ENCODE results near the gene RFC4.
"Not testable (repeated sequence)": the region's sequence is repeated elsewhere in the genome, so short reads cannot be mapped to it uniquely, and the experiment has no call there.

Gene RFC4

DNA sequence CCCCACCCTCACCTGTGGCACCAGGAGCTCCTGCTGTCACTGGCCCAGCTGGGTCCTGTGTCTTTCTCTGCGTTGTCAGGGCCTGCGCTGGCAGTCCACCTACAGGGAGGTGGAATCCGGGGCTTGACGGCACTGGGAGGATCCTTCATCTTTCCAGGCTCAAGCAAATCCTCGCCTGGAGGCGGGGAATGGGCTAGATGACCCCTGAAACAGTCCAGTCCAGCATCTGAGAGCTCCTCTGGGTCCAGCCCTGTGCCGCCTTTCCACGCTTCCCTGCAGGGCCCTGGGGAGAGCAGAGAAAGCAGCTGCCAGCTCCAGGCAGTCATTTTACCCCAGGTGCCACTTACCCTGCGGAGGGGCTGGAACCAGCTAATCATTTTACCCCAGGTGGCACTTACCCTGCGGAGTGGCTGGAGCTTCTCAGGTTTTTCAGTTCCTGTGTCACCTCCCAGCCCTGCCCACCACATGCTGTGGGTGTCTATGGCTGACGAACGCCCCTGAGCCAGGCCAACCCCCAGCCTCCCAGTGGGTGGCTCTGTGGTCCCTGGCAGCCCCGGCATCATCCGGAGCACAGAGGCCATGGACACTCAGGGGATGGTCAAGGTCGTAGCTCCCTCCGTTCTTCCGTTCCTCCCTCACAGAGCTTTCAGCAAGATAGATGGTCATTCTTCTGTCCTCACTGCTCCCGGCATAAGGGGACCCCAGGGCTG lies 18.3 kb upstream of the RFC4 start:
- DNase-seq (ENCODE audit: low spot score): no peak

DNA sequence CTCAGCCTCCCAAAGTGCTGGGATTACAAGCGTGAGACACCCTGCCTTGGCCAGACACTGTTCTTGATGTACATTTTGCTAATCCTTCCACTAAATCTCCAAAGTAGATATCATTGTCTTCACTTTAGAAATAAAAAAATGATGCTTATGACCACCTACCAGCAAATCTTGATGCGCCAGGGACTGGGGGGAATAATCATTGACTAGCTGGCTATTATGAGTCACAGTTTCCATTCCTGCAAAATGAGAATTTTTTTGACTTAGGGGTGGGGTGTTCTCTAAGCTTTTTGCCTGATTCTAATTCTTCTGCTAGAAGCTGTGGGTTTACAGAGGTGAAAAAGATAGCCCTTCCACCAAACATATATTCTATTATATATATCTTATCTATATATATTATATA lies 17.1 kb upstream of the RFC4 start:
- DNase-seq (ENCODE audit: low spot score): no peak

DNA sequence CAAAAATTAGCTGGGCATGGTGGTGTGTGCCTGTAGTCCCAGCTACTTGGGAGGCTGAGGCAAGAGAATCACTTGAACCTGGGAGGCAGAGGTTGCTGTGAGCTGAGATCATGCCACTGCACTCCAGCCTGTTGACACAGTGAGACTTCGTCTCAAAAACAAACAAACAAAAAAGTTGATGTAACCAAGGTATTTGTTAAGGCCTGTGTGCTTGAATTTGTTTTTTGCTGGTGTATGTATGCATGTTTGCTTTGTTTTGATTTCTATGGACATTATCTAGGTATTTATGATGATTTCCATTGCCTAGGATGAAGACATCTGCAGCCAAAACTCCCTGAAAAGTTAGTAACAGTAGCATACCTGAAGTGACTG lies 16.1 kb upstream of the RFC4 start:
- DNase-seq (ENCODE audit: low spot score): not testable (repeated sequence)

DNA sequence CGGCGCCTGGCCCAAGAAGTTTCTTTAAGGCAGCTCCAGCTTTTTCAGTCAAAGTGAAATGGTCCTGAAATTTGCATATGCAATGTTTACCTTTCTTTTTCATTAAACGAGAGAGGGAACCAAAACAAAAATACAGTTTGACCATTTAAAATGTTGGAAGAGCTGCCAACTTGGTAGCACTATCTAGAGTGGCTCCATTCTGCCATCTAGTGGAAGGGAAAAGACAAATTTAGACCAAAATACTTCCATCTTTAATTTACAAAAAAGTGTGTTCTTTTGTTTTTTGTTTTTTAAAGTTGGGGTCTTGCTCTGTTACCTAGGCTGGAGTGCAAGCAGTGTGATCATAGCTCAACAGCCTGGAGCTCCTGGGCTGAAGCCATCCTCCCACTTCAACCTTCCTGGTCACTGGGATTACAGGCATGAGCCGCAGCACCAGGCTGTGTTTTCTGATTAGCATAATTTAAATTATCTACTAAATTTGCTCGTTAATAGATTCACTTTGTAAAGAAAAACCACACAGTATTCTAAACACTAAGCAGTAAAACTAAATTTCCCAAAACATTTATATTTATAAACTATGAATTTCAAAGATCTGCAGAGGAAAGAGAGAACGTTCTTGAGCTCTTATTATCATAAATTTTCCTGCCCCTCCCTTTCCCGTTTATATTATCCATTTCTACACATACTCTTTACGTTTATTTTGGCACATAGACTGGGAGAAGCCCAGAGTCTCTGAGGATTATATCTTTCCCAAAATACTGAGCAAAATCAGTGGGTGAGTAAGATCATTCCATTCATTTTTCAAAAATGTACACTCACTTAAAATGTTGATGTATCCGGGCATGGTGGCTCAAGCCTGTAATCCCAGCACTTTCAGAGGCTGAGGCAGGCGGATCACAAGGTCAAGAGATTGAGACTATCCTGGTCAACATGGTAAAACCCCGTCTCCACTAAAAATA lies 15.4 kb upstream of the RFC4 start:
- peak; percentile 78 for DNase-seq (ENCODE audit: low spot score)

DNA sequence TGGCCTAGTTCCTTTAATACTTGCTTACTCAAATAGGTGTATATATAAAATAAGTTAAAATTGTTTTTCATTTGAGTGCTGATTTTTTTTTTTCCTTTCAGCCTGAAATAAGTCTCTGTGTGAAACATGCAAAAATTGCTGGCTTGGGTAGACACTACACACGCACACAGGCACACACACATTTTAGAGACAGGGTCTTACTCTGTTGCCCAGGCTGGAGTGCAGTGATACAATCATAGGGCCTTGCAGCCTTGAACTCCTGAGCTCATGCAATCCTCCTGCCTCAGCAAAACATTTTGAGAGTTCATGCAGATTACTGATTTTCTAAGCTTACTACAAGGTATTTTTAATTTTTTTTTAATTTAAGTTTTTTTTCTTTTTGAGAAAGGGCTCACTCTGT lies 12.7 kb upstream of the RFC4 start:
- no peak for DNase-seq (ENCODE audit: low spot score)

DNA sequence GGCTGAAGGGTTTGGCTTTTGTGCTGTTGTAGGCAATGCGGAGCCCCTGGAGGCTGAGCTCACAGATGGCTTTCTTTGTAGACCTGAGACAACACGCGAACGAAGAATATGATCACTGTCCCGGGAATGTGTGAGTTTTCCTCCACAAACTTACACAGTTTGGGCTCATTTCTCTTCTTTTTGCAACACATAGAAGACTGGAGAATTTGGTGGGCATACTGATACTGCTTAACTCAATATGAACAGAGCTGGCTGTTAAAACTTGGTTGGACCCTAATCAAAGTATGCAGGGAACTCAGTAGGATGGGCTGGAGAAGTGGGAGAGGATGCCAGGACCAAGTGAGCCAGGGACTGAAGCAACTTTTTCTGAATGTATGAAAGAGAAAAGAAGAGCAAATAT lies 12.2 kb upstream of the RFC4 start:
- DNase-seq (ENCODE audit: low spot score): no peak

DNA sequence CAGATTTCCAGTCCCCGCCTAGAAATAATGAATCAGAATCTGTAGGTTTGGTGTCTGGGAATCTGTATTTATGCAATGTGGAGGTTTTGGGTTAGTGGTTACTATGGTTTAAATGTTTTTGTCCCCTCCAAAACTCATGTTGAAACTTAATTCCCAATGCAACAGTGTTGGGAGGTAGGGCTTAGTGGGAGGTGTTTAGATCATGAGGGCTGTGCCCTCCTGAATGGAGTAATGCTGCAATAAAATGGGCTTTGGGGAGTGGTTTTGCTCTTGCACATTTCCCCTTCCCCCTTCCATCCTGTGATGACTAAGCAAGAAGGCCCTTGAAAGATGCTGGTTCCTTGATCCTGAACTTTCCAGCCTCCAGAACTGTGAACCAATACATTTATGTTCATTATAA lies 9.2 kb upstream of the RFC4 start:
- no peak for DNase-seq (ENCODE audit: low spot score)

DNA sequence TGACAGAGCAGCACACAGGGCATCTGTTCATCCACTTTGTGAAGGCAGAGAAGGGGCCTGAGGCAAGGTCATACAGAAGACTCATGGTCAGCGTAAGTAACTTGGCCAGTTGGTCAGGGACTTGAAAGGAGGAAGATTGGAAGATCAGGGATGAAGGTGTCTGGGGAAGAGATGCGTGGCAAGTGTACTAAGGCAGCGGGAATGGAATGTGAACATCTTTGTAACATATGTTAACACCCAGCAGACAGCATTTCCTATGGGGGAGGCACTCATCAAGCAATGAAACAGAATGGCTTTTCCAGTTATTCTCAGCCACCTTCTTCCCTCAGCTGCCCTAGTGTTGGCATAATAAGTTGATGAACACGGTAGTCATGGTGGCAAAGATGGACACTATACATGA lies 7.8 kb upstream of the RFC4 start:
- DNase-seq (ENCODE audit: low spot score): no peak

DNA sequence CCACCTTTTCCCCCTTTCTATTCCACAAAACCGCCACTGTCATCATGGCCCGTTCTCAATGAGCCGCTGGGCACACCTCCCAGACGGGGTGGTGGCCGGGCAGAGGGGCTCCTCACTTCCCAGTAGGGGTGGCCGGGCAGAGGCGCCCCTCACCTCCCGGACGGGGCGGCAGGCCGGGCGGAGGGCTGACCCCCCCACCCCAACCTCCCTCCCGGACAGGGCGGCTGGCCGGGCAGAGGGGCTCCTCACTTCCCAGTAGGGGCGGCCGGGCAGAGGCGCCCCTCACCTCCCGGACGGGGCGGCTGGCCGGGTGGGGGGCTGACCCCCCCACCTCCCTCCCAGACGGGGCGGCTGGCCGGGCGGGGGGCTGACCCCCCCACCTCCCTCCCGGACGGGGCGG lies 5.0 kb upstream of the RFC4 start:
- not testable (repeated sequence) for DNase-seq (ENCODE audit: low spot score)

DNA sequence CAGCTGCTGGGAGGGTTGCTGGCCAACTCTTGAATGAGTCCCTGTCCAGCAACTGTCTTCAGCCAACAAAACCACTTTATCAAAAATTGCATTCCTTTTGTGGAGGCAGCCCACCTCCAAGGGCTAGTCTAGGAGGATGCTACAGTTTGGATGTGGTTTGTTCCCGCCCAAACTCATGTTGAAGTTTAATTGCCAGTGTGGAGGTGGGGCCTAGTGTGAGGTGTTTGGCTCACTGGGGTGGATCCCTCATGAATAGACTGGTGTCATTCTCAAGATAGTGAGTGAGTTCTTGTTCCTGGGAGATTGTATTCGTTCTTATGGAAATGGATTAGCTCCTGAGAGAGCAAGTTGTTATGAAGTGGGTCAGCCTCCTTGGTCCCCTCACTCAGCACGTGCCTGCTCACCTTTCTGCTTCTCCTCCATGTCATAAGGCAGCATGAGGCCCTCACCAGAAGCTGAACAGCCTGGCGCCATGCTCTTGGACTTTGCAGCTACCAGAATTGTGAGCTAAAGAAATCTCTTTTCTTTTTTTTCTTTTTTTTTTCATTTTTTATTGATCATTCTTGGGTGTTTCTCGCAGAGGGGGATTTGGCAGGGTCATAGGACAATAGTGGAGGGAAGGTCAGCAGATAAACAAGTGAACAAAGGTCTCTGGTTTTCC lies 4.2 kb upstream of the RFC4 start:
- no peak for DNase-seq (ENCODE audit: low spot score)

DNA sequence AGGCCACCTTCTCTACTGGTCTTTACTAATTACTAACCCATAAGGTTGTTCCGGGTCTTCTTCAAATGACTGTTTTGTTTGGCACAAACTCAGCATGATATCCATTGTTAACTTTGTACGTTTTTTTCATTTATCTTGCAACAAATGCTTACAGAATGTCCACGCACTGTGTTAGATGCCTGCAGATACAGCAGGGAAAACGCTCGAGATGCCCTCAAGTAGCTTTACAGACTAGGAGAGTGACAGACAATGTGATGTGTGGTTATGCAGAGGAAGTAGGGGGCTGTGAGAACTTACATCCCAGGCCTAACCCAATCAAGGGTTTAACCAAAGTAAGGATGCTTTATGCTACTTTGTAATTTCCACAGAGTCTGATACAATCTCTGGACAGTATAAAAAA lies 949 bp upstream of the RFC4 start:
- DNase-seq (ENCODE audit: low spot score): no peak

DNA sequence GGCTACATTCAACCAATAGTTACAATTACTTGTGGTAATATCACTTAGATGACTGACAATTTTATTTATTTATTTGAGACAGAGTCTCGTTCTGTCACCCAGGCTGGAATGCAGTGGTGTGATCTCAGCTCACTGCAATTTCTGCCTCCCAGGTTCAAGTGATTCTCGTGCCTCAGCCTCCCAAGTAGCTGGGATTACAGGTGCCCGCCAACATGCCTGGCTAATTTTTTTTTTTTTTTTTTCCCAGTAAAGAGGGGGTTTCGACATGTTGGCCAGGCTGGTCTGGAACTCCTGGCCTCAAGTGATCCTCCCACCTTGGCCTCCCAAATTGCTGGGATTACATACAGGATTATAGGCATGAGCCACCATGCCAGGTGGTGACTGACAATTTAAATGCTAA lies 2.8 kb downstream of the RFC4 start:
- DNase-seq (ENCODE audit: low spot score): not testable (repeated sequence)

DNA sequence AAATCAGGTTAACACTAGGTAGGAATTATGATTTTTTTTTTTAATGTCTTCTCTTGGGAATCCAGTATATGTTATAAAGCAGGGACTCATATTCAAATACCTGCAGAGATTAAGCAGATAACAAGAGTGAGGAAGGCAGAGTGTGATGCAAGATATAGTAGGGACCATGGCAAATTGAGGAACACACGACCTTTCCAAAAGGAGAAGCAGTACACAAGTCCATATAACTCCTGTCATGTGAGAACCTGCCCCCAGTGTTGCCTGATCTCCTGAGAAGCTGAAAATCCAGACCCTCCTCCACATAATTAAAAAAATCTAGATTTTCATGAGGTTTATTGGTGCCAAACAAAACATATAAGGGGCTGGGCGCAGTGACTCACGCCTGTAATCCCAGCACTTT lies 3.6 kb downstream of the RFC4 start:
- no peak for DNase-seq (ENCODE audit: low spot score)

DNA sequence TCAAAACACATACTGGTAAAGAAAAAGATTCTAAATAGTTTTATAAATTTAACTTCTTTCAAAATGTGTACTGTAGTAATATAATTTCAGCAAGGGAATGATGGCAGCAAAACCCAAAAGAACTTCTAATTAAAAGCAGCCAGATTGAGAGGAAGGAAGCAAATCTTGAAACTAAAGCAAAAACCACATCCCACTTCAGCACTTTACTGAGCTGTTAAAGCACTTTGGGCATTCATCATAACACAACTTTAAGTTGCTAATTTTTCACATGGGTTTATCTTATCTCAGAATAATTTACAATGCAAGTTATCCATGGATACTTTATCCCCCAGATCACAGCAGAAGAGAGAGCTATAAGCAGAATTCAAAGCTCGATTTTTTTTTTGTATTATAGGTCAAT lies 6.0 kb downstream of the RFC4 start:
- DNase-seq (ENCODE audit: low spot score): no peak

DNA sequence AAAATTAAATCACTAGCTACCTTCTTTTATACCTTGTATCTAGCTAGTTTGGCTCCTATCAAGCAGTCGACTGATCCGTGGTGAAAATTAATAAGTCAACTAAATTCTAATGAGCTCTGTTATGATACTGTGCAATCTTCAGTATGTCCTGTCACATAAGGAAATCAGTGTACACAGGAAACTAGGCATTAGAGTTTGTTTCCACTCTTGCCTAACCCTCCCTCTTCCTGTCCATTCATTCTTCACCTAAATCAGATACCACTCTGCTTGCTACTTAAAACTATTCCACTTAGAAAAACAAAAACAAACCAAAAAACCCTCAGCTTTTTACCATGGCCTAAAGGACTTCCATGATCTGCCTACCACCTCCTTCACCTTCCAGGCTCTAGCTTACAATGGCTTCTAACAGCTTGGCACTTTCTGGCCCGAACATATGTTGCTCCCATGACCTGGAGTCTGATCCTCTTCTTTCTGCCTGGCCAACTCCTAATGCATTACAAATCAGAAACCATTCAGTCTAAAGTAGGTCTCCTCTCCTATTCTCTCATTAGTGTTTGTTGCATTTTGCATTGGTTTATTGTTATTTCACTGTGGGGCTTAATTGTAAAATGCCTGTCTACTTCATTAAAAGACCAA lies 7.9 kb downstream of the RFC4 start:
- no peak for DNase-seq (ENCODE audit: low spot score)

DNA sequence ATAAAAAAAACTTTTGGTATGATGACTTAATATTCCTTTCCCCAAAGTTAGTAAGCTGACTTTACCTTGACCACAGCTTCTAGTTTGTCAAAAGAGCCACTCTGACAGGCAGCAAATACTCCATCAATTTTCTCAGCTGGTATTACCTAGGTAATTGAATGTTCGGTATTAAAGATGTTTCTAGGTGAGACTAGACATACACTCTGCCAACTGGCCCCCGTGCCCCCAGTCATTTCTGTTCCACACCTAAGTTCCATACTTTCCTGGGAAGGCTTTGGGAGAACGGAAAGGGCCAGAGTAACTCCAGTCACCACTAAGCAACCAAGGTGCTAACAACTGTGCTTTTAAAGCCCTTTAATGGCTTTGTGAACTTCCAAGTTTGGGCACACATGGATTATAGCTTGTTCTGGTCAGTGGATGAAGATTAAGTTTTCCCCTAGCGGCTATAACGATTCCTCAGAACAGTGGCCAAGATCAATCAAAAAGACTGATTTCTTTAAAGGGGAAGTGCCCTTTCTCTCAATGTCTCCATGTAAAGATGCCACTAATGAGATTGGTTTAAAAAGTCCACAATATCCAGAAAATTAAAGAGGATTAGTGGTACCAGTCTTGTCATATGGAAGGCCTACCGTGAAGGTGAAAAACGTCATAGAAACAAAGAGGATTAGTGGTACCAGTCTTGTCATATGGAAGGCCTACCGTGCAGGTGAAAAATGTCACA lies 15.9 kb downstream of the RFC4 start:
- peak; percentile 76 for DNase-seq (ENCODE audit: low spot score)

DNA sequence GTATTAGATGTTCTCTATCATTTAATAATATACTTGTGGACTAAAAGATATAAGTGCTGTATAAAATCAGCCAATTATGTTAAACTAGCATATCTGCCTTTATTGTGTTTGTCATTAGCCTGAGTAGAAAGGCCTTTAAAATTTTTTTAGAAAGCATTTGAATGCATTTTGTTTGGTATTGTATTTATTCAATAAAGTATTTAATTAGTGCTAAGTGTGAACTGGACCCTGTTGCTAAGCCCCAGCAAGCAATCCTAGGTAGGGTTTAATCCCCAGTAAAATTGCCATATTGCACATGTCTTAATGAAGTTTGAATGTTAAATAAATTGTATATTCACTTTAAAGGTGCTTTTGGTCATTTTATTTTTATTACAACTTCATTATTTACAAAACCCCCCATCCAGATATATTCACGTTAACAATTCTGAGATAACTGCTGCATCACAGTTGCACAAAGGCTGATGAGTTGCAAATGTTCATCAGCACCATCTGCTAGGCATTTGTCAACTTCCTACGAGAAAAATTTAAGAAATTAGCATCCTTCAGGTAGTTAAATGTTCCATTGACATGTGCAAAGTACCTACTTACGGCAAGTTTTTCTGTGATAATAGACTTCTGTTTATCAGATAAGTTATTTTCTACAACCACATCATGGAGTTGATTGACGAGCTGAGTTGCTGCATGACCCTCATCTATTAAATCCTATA lies 16.6 kb downstream of the RFC4 start:
- DNase-seq (ENCODE audit: low spot score): peak; percentile 65

DNA sequence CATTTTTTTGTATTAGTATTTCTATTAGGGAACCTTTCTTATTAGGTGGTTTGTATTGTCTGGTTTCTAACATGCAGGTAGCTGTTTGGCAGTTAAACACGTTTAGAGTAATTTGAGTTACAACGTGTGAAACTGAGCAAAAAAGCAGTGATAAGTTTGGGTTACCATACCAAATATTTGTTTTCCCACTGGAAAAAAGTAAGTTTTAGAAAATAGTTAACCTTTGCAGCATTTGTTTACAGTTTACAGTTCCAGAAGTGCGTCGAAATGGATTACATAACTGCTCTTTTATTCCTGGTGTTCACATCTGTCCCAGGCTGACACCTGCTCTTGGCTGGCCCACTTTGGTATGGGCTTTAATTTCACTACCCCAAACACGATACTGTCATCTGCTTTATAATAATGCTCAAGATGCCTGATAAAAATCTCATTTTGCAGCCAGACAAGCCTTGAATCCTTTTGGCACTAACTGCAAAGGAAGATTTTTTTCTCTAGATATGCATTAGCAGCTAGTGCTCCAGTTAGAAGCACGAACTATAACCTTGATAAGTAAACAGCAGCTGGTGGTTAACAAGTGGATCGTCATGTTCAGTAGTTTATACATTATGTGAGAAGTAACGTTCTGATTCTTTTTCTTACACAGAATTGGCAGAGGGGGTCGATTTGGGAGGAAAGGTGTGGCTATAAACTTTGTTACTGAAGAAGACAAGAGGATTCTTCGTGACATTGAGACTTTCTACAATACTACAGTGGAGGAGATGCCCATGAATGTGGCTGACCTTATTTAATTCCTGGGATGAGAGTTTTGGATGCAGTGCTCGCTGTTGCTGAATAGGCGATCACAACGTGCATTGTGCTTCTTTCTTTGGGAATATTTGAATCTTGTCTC lies 17.6 kb downstream of the RFC4 start:
- DNase-seq (ENCODE audit: low spot score): peak; percentile 43

DNA sequence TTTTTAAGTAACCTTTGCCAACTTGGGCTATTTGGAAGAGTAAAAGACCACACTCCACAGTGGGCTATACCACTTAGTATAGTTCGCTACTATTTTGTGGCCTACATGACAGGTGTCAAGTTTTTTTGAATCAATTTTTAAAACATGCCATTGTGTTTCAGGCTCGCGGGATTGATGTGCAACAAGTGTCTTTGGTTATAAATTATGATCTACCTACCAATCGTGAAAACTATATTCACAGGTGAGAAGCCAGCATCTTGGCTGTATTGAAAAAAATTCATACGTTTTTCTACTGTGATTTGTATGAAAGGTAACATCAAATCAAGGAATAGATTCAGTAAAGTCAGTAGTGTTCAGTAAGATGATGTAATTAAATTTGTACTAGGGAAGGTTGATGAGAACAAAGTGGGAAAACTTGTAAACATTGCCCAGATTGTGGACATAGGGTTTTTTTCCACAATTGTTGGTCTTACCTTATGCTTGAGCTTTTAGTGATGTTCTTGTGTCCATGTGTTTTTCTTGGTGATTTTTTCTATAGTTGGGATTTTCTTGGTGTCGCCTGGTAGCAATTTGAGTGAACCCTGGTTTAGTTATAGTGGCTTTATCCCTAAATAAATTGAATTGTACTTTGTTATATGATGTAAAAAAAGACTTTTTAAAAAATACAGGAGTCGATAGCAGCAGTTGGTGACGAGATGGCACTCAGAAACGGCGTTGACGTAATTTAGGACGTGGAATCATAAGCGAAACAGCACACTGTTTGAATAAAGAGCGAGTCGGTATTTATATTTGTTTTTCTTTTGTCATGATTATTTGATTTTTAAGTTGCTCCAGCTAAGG lies 18.4 kb downstream of the RFC4 start:
- peak; percentile 38 for DNase-seq (ENCODE audit: low spot score)

All from NAMALWA (cell line).